Tibial nerve (tissue), 4 donors: ENCODE results near the gene ANKS1A. TPM values are rescaled to one million over a fixed set of nuclear protein-coding genes. Genes with fewer than 3 reads are reported as not detected.

Source experiments
- DNase-seq, 2 donors: peaks; one replicate each; pipeline ENCODE4 v3.0.0-alpha.2; 2019; ENCODE audit warnings: low spot score in 2 of 2
- H3K27ac ChIP-seq, 4 donors: fragments of 200-600 bp; sonication (generic) in 3 of 4; one replicate each; pipeline ENCODE4 v1.5.1; 2017 to 2019; ENCODE audit warnings: mild to moderate bottlenecking in 1 of 4
- H3K27me3 ChIP-seq, 2 donors: fragments of 200-600 bp; sonication (generic) in 1 of 2; one replicate each; pipeline versions ENCODE4 v1.5.1 to v1.6.0; 2017 to 2019
- H3K36me3 ChIP-seq, 3 donors: fragments of 200-600 bp; sonication (generic); one replicate each; pipeline ENCODE4 v1.5.1; 2018 to 2019
- H3K4me1 ChIP-seq, 4 donors: fragments of 200-600 bp; sonication (generic) in 3 of 4; one replicate each; pipeline ENCODE4 v1.5.1; 2017 to 2019
- H3K4me3 ChIP-seq, 4 donors: fragments of 200-600 bp; sonication (generic) in 3 of 4; one replicate each; pipeline ENCODE4 v1.5.1; 2017 to 2019; ENCODE audit warnings: mild to moderate bottlenecking in 1 of 4, moderate library complexity in 1 of 4
- H3K9me3 ChIP-seq, 4 donors: fragments of 200-600 bp; sonication (generic) in 3 of 4; one replicate each; pipeline ENCODE4 v1.5.1; 2017 to 2019
- CTCF ChIP-seq, 5 experiments: fragments of 200-600 bp in 3 of 5; fragments of 450-650 bp in 2 of 5; sonication (generic) in 3 of 5; IDR thresholded peaks; one replicate each; pipeline ENCODE4 v1.5.1; 2016 to 2019; ENCODE audit warnings: antibody characterized with exemption in 5 of 5, mild to moderate bottlenecking in 3 of 5, moderate library complexity in 2 of 5
- EP300 ChIP-seq, 2 donors: sonication (generic); formaldehyde crosslinking; IDR thresholded peaks; one replicate each; pipeline ENCODE4 v1.6.1; 2017; ENCODE audit warnings: antibody characterized with exemption in 2 of 2, mild to moderate bottlenecking in 1 of 2
- POLR2A ChIP-seq, 2 donors: fragments of 450-650 bp; IDR thresholded peaks; one replicate each; pipeline ENCODE4 v1.6.1; 2017; ENCODE audit warnings: antibody characterized with exemption in 2 of 2, mild to moderate bottlenecking in 2 of 2, moderate library complexity in 2 of 2
- WGBS, 2 donors: methylation state at CpG; one replicate each; pipeline ENCODE4 v1.1.5; 2018; 5-methylcytosine and 5-hydroxymethylcytosine counted together
- total RNA-seq, 4 donors: library from RNA; depleted of rRNA; stranded (reverse); fragments of >200 nt; gene quantifications; one replicate each; pipeline ENCODE4 v1.1.0, GENCODE V29; 2016

The ANKS1A gene
- total RNA-seq, 4 donors from 2014 or later = 39.3 to 55.9 (median 44.0) TPM

GRCh38 chr6:34934516-34934915 is 45.5 kb downstream of the ANKS1A start:
- no peak overlapping the region for H3K4me3 ChIP-seq
- no peaks in the 10 kb centered on the region for H3K9me3 ChIP-seq
- H3K4me1 ChIP-seq = peaks cover 0 to 26% (median 5%) of the 10 kb centered on the region in 4 donors
- H3K27ac ChIP-seq = no peak overlapping the region
- no peaks in the 10 kb centered on the region for H3K36me3 ChIP-seq
- 33 to 45% methylated on average over 5 of the region's 5 CpGs for WGBS, 2 donors
- TF ChIP-seq EP300 (IDR thresholded peaks at IDR 0.05) = peak in 1 of 2 donors; percentile 64
- TF ChIP-seq POLR2A (IDR thresholded peaks at IDR 0.05) = no peak
- TF ChIP-seq CTCF (IDR thresholded peaks at IDR 0.05) = no peak
- peak; percentile 73 to 78 for DNase-seq
- H3K27me3 ChIP-seq = no peaks in the 10 kb centered on the region

DNA sequence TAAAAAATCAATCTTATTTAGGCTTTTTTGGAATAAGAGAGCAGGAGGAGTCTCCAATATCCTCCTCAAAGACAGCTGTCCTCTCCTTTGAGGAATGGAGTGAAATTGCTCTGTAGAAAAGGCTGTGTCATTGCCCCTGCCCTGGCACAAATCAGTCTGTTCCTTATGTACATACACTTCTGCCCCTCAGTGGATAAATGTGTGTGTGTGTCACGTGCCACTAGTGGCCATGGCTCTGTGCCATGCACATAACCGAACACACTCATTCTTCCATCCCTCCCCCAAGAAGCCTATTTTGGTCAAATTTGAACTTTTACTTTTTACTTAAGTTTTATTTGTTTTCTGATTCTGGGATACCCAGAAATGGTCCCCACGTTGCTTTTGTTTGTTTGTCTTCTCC is 49.2 kb downstream of the ANKS1A start:
- TF ChIP-seq EP300 (IDR thresholded peaks at IDR 0.05) (peak in 1 of 2 donors; percentile 26), CTCF (IDR thresholded peaks at IDR 0.05) (no peak), POLR2A (IDR thresholded peaks at IDR 0.05) (no peak)
- no peak overlapping the region for H3K4me3 ChIP-seq
- no peaks in the 10 kb centered on the region for H3K27me3 ChIP-seq
- H3K9me3 ChIP-seq = no peaks in the 10 kb centered on the region
- 29 to 42% methylated on average over 3 of the region's 3 CpGs for WGBS, 2 donors
- H3K27ac ChIP-seq = no peak overlapping the region
- H3K4me1 ChIP-seq = peaks cover 0 to 17% (median 5%) of the 10 kb centered on the region in 4 donors
- no peaks in the 10 kb centered on the region for H3K36me3 ChIP-seq
- DNase-seq = no peak

DNA sequence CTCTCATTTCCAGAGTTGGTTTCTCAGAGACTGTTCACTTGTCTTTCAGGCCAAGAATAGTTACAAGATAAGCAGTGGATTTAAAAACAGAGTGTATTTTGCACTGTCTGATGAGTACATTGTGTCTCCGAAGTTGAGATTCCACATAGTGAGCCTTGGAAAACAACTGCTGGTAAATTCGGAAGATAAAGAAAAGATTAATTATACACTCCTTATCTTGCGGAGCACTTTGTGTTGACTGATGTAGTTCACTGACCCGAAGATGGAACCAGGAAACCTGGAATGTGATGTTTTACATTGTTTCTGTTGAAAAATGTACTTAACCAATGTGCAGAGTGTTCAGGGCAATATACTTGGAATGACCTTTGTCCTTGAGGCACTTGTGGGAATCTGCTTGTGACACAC is 51.0 kb downstream of the ANKS1A start:
- TF ChIP-seq EP300 (IDR thresholded peaks at IDR 0.05) (no peak), CTCF (IDR thresholded peaks at IDR 0.05) (no peak), POLR2A (IDR thresholded peaks at IDR 0.05) (no peak)
- peaks cover 0 to 7% (median under 1%) of the 10 kb centered on the region in 4 donors for H3K4me1 ChIP-seq
- DNase-seq = no peak
- no peaks in the 10 kb centered on the region for H3K36me3 ChIP-seq
- no peak overlapping the region for H3K4me3 ChIP-seq
- H3K27me3 ChIP-seq = no peaks in the 10 kb centered on the region
- WGBS, 2 donors = 88 to 90% methylated on average over 4 of the region's 4 CpGs
- no peak overlapping the region for H3K27ac ChIP-seq
- H3K9me3 ChIP-seq = no peaks in the 10 kb centered on the region

DNA sequence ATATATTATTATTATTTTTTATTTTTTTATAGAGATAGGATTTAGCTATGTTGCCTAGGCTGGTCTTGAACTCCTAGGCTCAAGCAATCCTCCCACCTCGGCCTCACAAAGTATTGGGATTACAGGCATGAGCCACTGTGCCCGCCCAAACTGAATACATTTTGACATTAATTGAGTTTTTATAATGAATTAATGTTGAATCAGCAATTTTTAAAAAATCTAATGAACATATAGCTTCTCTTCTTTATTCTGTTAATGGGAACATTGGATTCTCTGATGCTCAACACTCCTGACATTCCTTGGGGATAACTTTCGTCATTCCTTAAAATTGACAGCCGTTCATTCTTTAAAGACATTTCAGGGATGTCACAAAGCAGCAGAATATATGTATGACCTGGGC is 52.4 kb downstream of the ANKS1A start:
- no peak for DNase-seq
- TF ChIP-seq EP300 (IDR thresholded peaks at IDR 0.05) (no peak), CTCF (IDR thresholded peaks at IDR 0.05) (no peak), POLR2A (IDR thresholded peaks at IDR 0.05) (no peak)
- no peak overlapping the region for H3K4me3 ChIP-seq
- no peaks in the 10 kb centered on the region for H3K36me3 ChIP-seq
- H3K27ac ChIP-seq = no peak overlapping the region
- H3K4me1 ChIP-seq = peaks cover 0 to 6% (median 0%) of the 10 kb centered on the region in 4 donors
- no peaks in the 10 kb centered on the region for H3K27me3 ChIP-seq
- H3K9me3 ChIP-seq = no peaks in the 10 kb centered on the region
- 98% methylated on average over 4 of the region's 4 CpGs for WGBS, 2 donors

DNA sequence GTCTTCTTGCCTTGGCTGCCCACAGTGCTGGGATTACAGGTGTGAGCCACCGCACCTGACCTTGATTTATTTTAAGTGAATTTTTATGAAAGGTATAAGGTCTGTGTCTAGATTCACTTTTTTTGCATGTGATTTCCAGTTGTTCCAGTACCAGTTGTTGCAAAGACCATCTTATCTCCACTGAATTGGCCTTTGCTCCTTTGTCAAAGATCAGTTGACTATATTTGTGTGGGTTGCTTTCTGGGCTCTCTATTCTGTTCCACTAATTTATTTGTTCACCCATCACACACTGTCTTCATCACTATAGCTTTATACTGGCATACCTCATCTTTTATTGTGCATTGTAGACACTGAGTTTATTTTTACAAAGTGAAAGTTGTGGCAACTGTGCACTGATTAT is 56.3 kb downstream of the ANKS1A start:
- Histone ChIP-seq H3K4me1 (no peaks in the 10 kb centered on the region), H3K27me3 (no peaks in the 10 kb centered on the region), H3K4me3 (no peak overlapping the region), H3K9me3 (no peaks in the 10 kb centered on the region), H3K36me3 (no peaks in the 10 kb centered on the region), H3K27ac (no peak overlapping the region)
- no peak for TF ChIP-seq POLR2A (IDR thresholded peaks at IDR 0.05)
- 100% methylated on average over 1 of the region's 1 CpG for WGBS, 2 donors
- DNase-seq = no peak

DNA sequence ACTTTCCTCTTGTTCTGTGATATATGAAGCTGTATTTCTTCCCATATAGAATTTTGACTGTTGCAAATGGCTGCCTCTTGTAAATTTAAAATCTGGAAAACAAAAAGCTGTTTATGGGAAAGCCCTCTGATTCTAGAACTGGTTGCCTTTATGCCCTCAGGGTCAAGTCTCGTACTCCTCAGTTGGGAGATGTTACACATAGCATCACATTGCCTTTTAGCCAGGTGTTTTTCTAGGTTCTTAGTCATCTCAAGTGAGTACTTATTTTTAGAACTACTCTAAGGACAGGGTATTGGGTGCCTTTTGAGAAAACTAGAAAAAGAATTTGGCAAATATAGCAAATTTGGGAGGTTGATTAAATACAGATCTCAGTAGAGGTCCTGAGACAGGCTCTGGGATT is 58.5 kb downstream of the ANKS1A start:
- Histone ChIP-seq H3K27me3 (no peaks in the 10 kb centered on the region), H3K9me3 (no peaks in the 10 kb centered on the region), H3K27ac (no peak overlapping the region), H3K36me3 (no peaks in the 10 kb centered on the region), H3K4me1 (peaks cover 0 to 2% (median 0%) of the 10 kb centered on the region in 4 donors), H3K4me3 (no peak overlapping the region)
- no peak for DNase-seq
- WGBS, 2 donors = 100% methylated on average over 1 of the region's 1 CpG
- TF ChIP-seq CTCF (IDR thresholded peaks at IDR 0.05) = no peak
